ENCODE data around the gene TM4SF1. TPM values are rescaled to one million over a fixed set of nuclear protein-coding genes. Genes with fewer than 3 reads are reported as not detected.

Gene TM4SF1
- total RNA-seq, 1 experiment from 2014 or later: 535 TPM

DNA sequence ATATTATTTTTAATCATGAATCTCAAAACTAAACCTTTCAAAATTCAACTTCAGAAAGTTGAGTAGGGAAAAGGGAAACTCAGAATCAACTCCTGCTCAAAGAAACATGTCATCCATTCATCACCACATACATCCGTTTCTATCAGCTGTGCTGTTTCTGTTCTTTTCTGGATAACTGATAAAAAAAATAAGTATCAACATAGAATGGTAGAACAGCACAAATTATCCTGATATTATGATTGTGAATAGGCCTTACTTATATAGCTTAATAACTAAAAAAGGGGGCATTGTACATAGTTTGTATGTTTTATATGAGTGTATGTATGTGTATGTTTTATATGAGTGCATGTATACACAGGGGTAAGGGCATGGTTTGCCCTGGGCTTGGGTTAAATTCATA, 3.1 kb downstream of the TM4SF1 start:
- intact Hi-C loops (cut with micrococcal nuclease): loop anchor here (10.0 kb wide), 1 partner anchor 280 kb away; the partner anchor contains the start of gene WWTR1
- POLR2A ChIA-PET (ENCODE audit: unreplicated experiment): interaction anchor here (0.6 to 1.3 kb wide), 5 partner anchors 8 to 26 kb away, joined by 3 to 9 read pairs (median 4); no protein-coding TSS in a partner anchor

GRCh38 chr3:149373235-149374125, 4.0 kb downstream of the TM4SF1 start:
- Histone ChIP-seq H3F3A (ENCODE audit: low read length, unreplicated experiment) (peaks cover 54% of the 10 kb centered on the region), H3K4me2 (ENCODE audit: low read length) (peak overlapping the region; percentile 92), H3K27ac (ENCODE audit: low read length) (peak overlapping the region; percentile 99), H3K27me3 (ENCODE audit: low read length) (no peaks in the 10 kb centered on the region), H3K9me2 (replicated peaks; ENCODE audit: low read length) (no peaks in the 10 kb centered on the region), H2AFZ (ENCODE audit: low read length) (no peak overlapping the region), H3K79me2 (ENCODE audit: low read length) (peaks cover 70% of the 10 kb centered on the region), H3K4me3 (ENCODE audit: low read length) (peak overlapping the region; percentile 90), H4K20me1 (ENCODE audit: low read length) (peaks cover 47% of the 10 kb centered on the region), H3K36me3 (ENCODE audit: low read depth, low read length) (peaks cover 76% of the 10 kb centered on the region), H3K4me1 (ENCODE audit: insufficient read depth, low read length) (peaks cover 82% of the 10 kb centered on the region), H3K9ac (ENCODE audit: low read length) (peak overlapping the region; percentile 93; the same call in 1 of the 2 replicates), H3K9me3 (ENCODE audit: low read length) (no peaks in the 10 kb centered on the region)
- POLR2A ChIA-PET (ENCODE audit: unreplicated experiment): interaction anchor here (0.6 to 1.3 kb wide), 10 partner anchors 9 to 435 kb away, joined by 3 to 9 read pairs (median 4); no protein-coding TSS in a partner anchor
- intact Hi-C loops (cut with micrococcal nuclease): loop anchor here (10.0 kb wide), 1 partner anchor 281 kb away; the partner anchor contains the start of gene WWTR1
- ATAC-seq: no peak
- BruUV-seq (replicated peaks): no TSS peak
- DNase-seq: peak; percentile 90
- no peak for TF ChIP-seq EZH2phosphoT487 (IDR thresholded peaks at IDR 0.05; ENCODE audit: borderline replicate concordance, low read length)
- no peak for TF ChIP-seq CTCF (conservative IDR thresholded peaks at IDR 0.05; ENCODE audit: low read depth, low read length)
- TF ChIP-seq EZH2 (IDR thresholded peaks at IDR 0.05; ENCODE audit: low read length, unreplicated experiment): no peak
- CTCF ChIA-PET: interaction anchor here (0.6 to 1.3 kb wide), 2 partner anchors 13 to 22 kb away, joined by 4 to 5 read pairs; no protein-coding TSS in a partner anchor

More for the DNA sequence above, 3.1 kb downstream of the TM4SF1 start:
- Histone ChIP-seq H4K20me1 (ENCODE audit: low read length) (peaks cover 47% of the 10 kb centered on the region), H3K4me2 (ENCODE audit: low read length) (peak overlapping the region; percentile 92), H3K4me3 (ENCODE audit: low read length) (peak overlapping the region; percentile 90), H3K27ac (ENCODE audit: low read length) (peak overlapping the region; percentile 99), H3K27me3 (ENCODE audit: low read length) (no peaks in the 10 kb centered on the region), H3K36me3 (ENCODE audit: low read depth, low read length) (peaks cover 68% of the 10 kb centered on the region), H3K9ac (ENCODE audit: low read length) (peak overlapping the region; percentile 93), H3K9me3 (ENCODE audit: low read length) (no peaks in the 10 kb centered on the region), H3K4me1 (ENCODE audit: insufficient read depth, low read length) (peaks cover 81% of the 10 kb centered on the region), H3F3A (ENCODE audit: low read length, unreplicated experiment) (peaks cover 48% of the 10 kb centered on the region), H3K79me2 (ENCODE audit: low read length) (peaks cover 78% of the 10 kb centered on the region), H3K9me2 (replicated peaks; ENCODE audit: low read length) (no peaks in the 10 kb centered on the region), H2AFZ (ENCODE audit: low read length) (no peak overlapping the region)
- CTCF ChIA-PET: interaction anchor here (1.3 kb wide), 1 partner anchor 13 kb away, joined by 4 read pairs; no protein-coding TSS in a partner anchor
- no peak for TF ChIP-seq EZH2phosphoT487 (IDR thresholded peaks at IDR 0.05; ENCODE audit: borderline replicate concordance, low read length)
- TF ChIP-seq CTCF (conservative IDR thresholded peaks at IDR 0.05; ENCODE audit: low read depth, low read length): no peak
- no peak for TF ChIP-seq EZH2 (IDR thresholded peaks at IDR 0.05; ENCODE audit: low read length, unreplicated experiment)
- ATAC-seq: no peak
- DNase-seq: no peak
- BruUV-seq (replicated peaks): no TSS peak

All from PC-3 (cell line).